Forelimb muscle (tissue), 1 donor: ENCODE results near the gene SYT12. TPM values are rescaled to one million over a fixed set of nuclear protein-coding genes. Genes with fewer than 3 reads are reported as not detected.

Experiments used
- DNase-seq: peaks from one replicate; pipeline ENCODE4 v3.0.0-alpha.2; 2013; ENCODE audit warnings: low read depth
- polyA plus RNA-seq: library from polyadenylated mRNA; unstranded; fragments of 120-200 nt; gene quantifications from one replicate; pipeline ENCODE4 v1.2.1, GENCODE V29; 2013; ENCODE audit not compliant: insufficient read length

The SYT12 gene
- polyA plus RNA-seq, 1 donor = 0.10 TPM

DNA sequence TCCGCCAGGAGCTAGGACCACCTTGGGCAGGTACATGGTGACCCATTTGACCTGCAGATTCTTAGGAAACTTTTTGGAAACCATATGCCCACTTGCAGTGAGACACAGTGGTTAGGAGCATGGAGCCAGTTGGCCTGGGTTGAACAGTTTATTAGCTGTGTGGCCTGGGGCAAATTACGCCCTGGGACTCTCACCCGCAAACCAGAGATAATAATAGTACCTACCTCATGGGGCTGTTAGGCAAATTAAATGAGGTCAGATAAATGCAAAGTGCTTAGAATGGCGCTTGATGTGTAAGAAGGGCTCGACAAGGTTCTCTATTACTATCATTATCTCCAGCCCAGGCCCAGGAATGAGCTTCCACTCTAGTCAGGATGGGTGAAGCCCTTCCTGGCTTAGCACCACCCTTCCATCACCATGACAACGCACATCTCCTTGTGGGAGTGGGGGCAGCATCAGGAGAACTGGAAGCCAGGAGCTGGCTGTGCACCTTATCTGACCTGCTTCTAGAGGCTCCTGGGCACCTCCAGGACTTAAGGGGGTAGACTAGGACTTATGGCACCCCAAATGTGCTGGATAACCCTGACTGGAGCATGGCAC is 5.1 kb downstream of the SYT12 start:
- DNase-seq = no peak

DNA sequence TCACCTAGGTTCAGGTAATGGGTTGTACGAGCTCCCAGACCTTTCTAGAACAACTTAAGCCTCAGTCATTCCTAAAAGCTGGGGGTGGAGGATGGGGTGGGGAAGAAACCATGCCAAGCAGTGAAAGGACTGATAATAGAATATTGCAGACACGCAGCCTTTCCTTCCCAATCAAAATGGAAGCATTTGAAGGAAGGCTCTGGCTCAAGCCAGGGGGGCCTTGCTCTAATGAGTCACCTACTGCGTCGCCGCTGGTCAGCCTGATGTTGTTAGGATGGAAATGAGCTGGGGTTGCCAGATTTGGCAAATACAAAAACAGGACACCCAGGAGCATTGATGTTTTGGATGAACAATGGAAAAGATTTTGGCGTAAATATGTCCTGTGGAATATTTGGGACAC is 6.2 kb downstream of the SYT12 start:
- DNase-seq = no peak

DNA sequence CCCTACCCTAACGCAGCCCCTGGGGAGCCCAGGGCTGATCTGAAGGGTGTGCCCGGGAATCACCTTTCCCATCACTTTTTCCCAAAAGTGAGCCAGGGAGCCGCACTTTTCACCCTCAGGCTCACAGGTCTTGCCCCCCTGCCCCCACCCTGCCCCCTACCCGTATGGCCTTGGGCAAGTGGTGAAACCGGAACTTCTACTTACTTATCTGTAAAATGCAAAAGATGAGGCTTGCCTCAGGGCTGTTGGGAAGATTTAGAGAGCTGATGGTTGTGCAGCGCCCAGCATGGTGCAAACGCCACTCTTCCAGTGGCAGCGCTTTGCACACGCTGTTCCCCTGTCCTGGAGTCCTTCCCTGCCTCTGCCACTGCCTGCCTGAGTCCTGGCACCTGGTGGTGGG is 8.0 kb downstream of the SYT12 start:
- DNase-seq = no peak

DNA sequence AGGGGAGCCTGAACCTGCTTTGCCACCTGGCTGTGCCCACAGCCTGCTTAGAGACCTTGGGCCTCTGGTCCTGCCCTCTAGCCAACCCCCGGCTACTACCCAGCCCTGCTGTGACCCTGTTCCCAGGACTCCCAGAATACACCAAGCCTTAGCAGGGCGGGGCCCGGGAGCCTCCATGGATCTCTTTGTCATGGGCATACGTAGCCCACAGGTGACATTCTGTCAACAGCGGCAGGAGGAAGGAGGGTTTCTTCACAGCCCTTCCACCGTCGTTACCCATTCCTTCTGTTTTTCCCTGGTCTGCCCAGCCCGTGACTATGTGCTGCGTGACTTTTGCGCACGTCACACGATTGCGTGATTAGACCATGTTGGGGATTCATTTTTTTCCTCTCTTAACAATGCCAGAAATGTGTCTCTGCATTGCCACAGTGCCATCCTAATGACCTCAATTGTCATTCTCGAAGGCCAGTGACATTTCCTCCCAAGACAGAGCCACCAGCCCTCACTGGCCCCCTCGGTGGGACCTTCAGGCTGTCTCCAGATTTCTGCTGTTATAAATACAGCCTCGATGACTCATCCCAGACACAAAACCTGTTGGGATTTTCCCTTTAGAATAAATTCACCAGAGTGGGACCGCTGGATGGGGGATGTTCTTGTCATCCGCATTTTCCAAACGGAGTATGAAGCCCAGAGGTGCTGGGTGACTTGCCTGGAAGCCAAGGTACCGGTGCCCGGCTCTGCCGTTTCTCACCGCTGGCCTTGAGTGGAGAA is 9.0 kb downstream of the SYT12 start:
- no peak for DNase-seq

DNA sequence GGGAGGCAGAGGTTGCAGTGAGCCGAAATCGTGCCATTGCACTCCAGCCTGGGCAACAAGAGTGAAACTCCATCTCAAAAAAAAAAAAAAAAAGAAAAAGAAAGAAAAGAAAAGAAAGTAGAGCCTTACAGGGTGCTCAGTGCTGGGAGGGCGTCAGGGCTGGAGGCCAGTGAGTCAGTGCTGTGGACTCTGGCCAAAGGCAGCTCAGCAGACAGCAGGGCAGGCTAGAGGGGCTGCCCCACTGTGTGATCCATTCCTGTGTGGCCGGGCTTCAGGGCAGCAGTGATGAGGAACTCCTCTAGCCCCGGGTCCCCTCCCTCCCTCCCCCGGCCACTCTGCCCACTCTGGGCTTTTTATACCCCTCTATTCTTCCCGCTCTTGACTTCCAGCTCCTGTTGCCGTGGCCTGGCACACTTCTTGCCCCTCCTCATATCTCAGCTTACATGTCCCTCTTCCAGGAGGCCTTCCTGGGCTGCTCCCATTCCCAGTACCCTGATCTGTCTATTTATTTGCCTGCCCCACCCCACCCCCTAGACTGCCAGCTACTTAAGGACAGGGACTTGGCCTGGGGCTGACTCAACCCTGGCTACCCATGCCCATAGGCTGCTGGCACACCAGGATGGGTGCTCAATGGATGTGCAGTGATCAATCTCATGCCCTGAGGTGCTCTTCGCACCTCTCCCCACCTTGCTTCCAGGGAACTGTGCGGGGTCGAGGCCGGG is 10.1 kb downstream of the SYT12 start:
- no peak for DNase-seq

DNA sequence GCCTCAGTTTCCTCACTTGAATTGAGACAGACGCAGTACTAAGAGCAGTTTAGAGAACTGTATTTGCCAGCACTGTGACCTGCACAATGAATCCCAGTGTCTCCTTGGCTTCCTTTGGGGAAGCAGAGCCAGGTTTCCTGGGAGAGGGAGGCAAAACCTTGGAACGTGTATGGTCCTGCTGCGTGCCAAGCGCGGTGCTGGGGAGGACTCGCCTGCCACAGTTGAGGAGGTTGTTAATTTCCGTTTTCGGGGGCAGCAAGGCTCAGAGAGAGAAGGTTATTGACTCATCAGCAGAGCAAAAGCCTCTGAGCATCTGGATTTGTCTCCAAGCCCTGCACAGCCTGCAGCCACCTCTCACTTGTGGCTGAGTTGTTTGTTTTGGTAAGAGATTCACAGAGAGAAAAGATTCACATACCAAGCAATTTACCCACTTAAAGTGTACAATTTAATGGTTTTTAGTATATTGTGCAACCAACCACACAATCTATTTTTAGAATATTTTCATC is 10.8 kb downstream of the SYT12 start:
- no peak for DNase-seq

DNA sequence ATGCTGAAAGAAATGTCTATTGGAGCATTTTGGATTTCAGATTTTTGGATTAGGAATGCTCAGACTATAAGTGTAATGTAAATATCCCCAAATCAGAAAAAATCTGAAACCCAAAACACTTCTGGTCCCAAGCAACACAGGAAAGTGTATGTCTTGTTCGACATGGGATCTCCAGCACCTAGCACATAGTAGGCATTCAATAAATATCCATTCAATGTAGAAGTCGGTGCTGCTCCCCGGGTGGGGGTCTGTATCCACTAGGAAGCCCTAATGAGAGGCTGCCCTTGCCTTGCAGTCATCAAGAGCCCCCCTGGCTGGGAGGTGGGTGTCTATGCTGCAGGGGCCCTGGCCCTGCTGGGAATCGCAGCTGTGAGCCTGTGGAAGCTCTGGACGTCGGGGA is 11.4 kb downstream of the SYT12 start:
- no peak for DNase-seq

DNA sequence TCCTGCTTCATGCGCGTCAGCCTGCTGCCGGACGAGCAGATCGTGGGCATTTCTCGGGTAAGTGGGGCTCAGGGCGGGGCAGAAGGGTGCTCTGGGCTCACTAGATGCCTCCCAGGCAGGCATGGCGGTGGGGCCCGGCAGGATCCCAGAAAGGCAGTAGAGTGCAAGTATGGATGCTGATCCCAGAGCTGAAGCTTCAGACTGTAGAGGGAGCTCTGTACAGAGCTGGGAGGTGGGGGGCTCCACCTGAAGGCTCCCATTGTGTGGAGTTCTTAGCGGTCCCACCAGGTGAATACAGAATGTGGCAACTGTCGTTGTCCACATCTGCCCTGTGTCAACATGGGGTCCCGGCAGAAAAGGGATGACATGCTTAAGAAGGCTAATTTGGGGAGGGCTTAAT is 17.2 kb downstream of the SYT12 start:
- no peak for DNase-seq

DNA sequence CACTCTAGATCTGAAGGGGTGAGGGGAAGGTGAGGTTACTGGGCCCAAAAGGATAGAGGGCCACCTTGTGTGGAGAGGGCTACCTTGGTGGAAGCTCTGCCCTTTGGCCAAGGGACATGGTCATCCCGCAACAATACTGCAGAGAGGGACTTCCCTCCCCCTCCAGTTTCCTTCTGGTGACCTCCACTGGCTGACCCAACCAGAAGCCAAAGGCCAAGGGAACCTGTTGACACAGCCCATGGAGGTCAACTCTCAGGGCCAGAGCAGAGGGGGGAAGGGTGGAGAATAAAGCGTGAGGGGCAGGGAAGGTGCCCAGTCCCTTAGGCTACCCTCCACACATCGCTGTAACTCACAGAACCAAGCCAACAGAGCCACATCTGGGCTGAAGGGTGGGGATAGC is 18.7 kb downstream of the SYT12 start:
- DNase-seq = no peak

DNA sequence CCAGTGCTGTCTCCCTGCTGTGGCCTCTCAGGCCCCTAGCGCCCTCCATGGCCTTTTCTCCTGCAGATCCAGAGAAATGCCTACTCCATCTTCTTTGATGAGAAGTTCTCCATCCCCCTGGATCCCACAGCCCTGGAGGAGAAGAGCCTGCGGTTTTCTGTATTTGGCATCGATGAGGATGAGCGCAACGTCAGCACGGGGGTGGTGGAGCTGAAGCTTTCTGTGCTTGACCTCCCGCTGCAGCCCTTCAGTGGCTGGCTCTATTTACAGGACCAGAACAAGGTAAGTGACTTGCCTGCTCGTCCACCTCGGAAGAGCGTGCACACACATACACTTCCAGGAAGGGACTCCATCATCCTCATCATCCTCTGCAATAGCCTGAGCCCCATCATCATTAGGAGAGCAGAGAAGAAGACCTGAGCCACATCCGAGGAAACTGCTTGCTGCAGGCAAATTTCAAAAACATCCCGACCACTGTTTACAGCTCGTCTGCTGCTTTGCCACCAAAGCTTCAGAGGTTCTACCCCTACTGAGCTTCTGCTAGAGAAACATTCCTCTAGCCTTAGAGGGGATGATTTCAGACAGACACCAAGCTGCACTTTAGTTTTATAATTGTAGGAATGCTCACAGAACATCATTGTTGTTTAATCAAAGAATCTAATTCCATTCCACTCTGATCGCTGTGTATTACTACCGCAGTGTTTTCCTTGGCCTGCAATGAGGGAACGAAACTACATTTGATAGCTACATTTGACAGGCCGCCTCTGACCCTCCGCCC is 20.8 kb downstream of the SYT12 start:
- DNase-seq = no peak

DNA sequence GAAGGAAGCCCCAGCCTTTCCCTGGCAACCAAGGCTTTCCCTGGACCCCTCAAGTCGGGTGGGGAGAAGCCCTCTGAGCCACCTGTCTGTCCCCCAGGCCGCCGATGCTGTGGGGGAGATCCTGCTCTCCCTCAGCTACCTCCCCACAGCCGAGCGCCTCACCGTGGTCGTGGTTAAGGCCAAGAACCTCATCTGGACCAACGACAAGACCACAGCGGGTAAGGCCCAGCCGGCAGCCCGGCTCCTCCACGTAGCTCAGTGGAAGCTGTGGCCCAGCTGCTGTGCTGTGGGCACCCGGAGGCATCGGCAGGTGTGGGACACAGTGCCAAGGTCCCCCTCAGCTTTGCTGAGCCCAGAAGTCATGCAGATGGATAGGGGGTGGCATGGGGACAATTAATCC is 21.6 kb downstream of the SYT12 start:
- no peak for DNase-seq

DNA sequence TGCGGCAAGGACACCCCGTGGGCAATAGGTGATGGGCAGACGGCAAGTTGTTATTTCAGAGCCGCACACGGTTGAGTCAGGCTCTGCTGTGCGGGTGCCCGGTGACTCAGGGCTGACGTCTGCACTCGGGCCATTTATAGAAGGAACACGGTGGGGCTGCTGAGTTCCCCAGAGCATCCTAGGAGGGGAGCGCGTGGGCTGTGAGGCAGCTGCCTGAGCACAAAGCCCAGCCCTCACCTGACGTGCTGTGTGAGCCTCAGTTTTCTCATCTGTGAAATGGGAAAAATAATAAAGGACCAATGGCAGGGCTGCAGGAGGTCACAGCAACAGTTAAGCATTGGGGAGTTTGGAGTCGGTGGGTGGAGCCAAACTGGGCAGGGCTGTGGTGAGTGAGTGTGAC is 22.4 kb downstream of the SYT12 start:
- DNase-seq = no peak

DNA sequence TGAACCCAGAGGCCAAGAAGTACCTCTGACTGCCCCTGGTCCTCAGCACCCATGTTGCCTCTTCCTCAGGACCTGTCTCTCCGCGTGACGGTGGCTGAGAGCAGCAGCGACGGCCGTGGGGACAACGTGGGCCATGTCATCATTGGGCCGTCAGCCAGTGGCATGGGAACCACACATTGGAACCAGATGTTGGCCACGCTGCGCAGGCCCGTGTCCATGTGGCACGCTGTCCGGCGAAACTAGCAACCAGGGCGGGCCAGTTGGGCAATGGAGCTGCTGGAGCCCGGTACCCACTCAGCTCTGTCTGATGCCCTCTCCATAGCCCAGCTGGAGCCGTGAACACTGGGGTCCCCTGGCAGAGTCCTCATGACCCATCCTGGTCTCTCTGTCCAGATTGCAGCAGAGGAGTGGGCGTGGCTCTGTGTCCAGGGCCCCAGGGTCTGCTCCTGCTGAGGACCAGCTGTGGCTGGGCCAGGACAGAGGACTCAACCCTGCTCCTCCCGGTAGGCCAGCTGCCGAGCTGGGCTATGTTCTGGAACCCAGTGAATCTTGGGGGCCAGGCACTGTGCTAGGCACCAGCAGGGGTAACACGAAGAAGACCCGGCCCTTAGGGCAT is 25.7 kb downstream of the SYT12 start:
- DNase-seq = no peak

DNA sequence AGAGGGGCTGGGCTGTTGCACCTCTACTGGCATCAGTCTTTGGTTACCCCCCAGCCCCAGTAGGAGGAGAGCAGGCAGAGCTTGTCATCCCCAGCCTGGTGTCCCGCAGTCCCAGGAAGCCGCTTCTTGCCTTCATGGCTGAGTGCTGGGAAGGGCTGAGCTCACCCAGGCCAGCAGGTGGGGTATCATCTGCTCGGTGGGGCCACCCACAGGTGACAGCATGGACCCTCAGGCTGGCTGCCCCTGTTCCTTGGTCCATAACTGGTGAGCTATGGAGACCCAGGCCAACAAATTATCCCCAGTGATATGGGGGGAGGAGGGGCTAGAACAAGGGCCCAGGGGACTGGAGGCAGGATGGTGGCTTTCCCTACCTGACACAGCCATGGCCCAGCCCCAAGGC is 27.2 kb downstream of the SYT12 start:
- DNase-seq = no peak

DNA sequence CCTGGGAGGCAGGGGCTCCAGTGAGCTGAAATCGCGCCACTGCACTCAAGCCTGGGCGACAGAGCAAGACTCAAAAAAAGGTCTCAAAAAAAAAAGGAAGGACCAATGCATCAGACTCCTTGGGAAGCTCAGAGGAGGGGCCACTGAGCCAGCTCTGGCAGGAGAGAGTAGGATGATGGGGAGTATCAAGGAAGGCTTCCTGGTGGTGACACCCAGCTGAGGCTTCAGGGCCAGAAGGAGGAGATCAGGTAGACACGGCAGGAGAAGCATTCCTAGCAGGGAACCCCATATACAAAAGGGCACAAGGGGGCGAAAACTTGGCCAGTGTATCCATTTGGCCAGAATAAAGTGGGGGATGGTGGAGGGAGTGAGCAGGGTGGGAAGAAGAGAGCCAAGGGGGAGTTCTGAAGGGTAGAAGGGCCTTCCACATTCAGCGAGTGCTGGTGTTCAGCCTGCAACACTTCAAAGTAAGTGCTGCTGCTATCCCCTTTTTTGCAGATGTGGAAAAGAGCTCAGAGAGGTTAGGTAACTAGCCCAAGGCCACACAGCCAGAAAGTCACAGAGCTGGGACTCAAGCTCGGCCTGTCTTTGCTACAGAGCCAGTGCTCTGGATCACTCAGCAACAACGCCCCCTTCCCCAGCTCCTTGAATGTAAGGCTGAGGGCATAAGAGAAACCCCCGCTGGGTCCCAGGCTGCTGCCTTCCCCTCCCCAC is 28.4 kb downstream of the SYT12 start:
- DNase-seq = no peak

DNA sequence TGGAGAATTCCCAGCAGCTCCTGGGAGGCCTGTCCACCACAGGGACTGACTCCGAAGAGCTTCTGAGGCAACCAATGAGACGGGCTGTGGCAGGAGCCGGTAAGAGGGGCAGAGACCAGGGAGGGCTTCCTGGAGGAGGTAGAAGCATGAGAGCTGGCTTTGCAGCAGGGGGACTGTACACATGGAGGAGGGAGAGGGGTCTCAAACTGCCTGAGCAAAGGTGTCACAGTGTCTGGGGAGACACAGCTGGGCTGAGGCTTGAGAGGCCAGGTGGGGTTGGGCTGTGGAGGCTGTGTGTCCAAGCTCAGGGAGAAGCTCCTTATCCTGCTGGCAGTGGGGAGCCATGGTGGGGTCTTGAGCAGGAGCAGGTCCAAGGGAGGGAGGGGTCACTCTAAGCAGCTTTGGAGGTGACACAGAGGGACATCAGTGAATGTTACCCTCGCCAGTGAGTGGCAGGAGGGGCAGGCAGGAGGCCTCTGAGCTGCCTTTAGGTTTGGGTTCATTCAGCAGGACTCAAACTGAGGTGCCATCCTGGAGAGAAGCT is 29.1 kb downstream of the SYT12 start:
- DNase-seq = no peak

DNA sequence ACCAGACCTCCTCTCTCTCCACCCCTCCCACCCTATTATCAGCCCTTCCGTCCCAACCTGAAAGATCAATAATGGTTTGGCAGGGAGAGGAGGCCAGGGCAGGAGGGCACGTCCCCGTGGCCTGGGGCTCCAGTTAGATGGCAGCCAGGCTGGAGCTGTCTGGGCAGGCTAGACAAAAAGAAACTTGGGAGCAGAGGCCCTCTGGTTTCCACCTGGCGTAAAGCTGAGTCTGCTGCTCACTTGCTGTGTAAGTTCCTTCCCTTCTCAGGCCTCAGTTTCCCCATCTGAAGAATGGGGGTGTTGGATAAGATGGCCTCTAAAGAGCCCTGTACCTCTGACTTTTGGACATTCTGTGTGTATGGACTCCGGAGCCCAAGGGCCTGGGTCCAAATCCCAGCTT is 30.0 kb downstream of the SYT12 start:
- DNase-seq = no peak

DNA sequence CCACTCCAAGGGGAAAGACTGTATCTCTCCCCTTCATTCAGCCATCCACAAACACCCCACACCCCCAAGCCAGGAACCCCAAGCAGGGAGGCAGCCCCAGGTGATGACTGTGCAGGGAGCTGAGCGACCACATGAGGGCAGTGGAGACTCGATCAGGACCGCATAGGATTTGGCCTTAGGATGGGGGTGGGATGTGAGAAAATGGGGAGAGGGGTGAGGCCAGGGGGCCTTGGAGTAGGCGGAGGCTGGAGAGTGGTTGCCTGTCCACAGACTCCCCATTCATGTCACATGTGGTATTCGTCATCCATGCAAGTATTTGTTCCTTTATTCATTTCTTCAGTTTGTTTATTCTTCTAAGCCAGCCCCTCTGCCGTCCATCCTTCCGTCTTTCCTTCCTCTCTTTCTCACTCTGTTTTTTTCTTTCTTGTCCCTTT is 31.0 kb downstream of the SYT12 start:
- no peak for DNase-seq

DNA sequence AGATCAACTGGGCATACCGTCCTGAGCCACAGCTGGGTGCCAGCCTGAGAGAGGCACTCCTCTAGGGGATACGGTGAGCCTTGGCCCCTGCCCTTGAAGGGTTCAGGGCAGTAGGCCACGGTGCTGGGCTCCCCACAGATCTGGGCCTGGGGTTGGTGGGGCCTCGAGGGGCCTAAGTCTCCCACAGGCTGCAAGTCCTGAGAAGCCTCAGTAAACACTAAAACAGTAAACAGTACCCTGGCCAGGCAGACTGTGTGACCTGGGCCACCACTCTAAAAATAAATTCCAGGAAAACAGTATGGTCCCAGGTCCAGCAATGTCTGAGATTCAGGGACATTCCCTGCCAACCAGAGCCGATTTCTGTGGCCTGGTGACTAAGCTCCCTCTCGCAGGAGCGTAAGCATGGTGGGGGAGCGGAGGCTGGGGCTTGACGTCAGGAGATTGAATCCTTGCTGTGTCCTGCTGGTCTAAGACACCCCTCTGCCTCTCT is 31.5 kb downstream of the SYT12 start:
- DNase-seq = no peak

DNA sequence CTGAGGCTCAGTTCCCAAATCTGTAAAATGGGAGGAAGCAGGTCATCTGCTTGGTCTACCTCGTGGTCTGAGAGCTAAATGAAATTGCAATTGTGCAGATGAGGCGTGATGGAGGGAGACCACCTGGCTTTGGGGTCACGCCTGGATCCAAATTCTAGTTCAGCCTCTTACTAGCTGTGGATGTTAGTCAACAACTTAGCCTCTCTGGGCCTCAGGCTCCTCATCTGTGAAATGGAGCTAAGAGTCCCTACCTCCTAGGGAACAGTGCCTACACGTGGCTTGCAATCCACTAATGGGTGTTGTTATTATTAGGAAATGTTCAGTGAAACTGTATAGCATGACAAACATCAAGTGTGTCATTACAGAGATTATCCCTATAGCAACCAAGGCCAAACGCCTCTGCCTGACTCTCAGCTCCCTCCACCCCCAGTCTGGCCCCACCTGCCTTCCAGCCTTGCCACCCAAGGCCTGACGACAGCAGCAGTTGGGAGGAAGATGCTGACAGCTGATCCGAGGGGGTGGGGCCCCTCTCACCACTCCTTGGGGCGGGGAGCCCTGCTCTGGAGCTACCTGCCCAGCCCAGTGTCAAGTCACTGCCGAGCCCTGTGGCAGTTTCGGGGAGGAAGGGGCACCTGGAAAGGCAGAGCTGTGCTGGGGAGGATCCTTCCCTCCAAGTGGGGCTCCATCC is 32.0 kb downstream of the SYT12 start:
- DNase-seq = no peak
